ENCODE data around the gene RASSF10.

DNA sequence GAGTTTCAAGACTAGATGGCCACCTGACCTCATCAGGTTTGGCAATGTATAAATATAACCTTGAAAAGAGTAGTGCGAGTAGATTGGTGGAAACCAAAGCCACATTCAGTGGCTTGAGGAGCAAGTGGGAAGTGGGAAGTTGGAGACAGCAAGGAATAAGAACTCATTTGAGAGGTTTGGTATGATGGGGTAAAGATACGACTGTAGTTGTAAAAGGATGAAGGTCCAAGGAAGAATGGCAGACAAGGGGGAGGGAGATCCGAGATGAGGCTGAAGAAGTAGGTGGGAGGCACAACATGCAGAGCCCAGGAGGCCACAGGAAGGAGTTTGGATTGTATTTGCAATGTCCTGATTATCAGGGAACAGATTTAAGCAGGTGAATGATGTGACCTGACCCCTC is 20.8 kb downstream of the RASSF10 start:
- TF ChIP-seq, protein P1, sequence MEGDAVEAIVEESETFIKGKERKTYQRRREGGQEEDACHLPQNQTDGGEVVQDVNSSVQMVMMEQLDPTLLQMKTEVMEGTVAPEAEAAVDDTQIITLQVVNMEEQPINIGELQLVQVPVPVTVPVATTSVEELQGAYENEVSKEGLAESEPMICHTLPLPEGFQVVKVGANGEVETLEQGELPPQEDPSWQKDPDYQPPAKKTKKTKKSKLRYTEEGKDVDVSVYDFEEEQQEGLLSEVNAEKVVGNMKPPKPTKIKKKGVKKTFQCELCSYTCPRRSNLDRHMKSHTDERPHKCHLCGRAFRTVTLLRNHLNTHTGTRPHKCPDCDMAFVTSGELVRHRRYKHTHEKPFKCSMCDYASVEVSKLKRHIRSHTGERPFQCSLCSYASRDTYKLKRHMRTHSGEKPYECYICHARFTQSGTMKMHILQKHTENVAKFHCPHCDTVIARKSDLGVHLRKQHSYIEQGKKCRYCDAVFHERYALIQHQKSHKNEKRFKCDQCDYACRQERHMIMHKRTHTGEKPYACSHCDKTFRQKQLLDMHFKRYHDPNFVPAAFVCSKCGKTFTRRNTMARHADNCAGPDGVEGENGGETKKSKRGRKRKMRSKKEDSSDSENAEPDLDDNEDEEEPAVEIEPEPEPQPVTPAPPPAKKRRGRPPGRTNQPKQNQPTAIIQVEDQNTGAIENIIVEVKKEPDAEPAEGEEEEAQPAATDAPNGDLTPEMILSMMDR (conservative IDR thresholded peaks at IDR 0.05; ENCODE audit: low read depth, low read length): no peak
- TF ChIP-seq EZH2phosphoT487 (IDR thresholded peaks at IDR 0.05; ENCODE audit: borderline replicate concordance, low read length): no peak

Measured in PC-3 (cell line).